AG09309 (cell line): ENCODE results near the gene MACROH2A2.

Source experiments
- DNase-seq: peaks from one replicate; pipeline ENCODE4 v3.0.0-alpha.2; 2010; ENCODE audit warnings: low read depth
- H3K4me3 ChIP-seq: 2 replicates; pipeline ENCODE4 v1.5.1; 2011; ENCODE audit warnings: mild to moderate bottlenecking, low read depth, low read length, moderate library complexity; ENCODE audit not compliant: control insufficient read depth
- CTCF ChIP-seq: IDR thresholded peaks from 2 replicates; pipeline ENCODE4 v1.5.1; 2011; ENCODE audit warnings: mild to moderate bottlenecking, low read depth, low read length, inconsistent platforms; ENCODE audit not compliant: insufficient read depth, control insufficient read depth; ENCODE audit errors: missing control alignments

The MACROH2A2 gene

GRCh38 chr10:70064486-70064885, 11.8 kb downstream of the MACROH2A2 start:
- DNase-seq, result no peak
- TF ChIP-seq CTCF, result no peak

GRCh38 chr10:70066190-70066589, 13.5 kb downstream of the MACROH2A2 start:
- no peak for DNase-seq
- no peak overlapping the region for H3K4me3 ChIP-seq
- TF ChIP-seq CTCF, result no peak

More at GRCh38 chr10:70064486-70064885, 11.8 kb downstream of the MACROH2A2 start:
- no peak overlapping the region for H3K4me3 ChIP-seq

GRCh38 chr10:70067586-70067985, 14.9 kb downstream of the MACROH2A2 start:
- H3K4me3 ChIP-seq, result no peak overlapping the region
- no peak for DNase-seq
- no peak for TF ChIP-seq CTCF

- TF ChIP-seq CTCF, result no peak
- no peak for DNase-seq
- no peak overlapping the region for H3K4me3 ChIP-seq
These were observed 16.3 kb downstream of the MACROH2A2 start for GRCh38 chr10:70068925-70069324.

- no peak for TF ChIP-seq CTCF
- no peak for DNase-seq
- H3K4me3 ChIP-seq, result no peak overlapping the region
These were observed 16.7 kb downstream of the MACROH2A2 start for GRCh38 chr10:70069346-70069745.

- no peak for TF ChIP-seq CTCF
- no peak overlapping the region for H3K4me3 ChIP-seq
- DNase-seq, result no peak
These were observed 18.2 kb downstream of the MACROH2A2 start for GRCh38 chr10:70070834-70071233.

GRCh38 chr10:70074165-70074564, 21.5 kb downstream of the MACROH2A2 start:
- no peak for TF ChIP-seq CTCF
- DNase-seq, result no peak
- no peak overlapping the region for H3K4me3 ChIP-seq
